Activated T-helper 17 cell treated with anti-CD3 and anti-CD28 coated beads, Interleukin-2, amount 50 U/mL, for 72 hours (primary cell): Measurements from ENCODE around the gene KRTAP1-4. TPM values are rescaled to one million over a fixed set of nuclear protein-coding genes. Genes with fewer than 3 reads are reported as not detected.
"Not testable (repeated sequence)": the region's sequence is repeated elsewhere in the genome, so short reads cannot be mapped to it uniquely, and the experiment has no call there.

Source experiments
- ATAC-seq: fragments of 150-1000 bp; cut with Tn5 transposase; replicated peaks from 2 replicates; pipeline ENCODE4 v1.10.0; 2021; ENCODE audit warnings: mild to moderate bottlenecking, moderate library complexity
- H3K27ac Mint-ChIP-seq: one replicate; pipeline ENCODE4 v1.8.0; 2022; ENCODE audit warnings: mixed read lengths
- H3K27me3 Mint-ChIP-seq: one replicate; pipeline ENCODE4 v1.8.0; 2022; ENCODE audit warnings: mixed read lengths
- H3K36me3 Mint-ChIP-seq: one replicate; pipeline ENCODE4 v1.8.0; 2022; ENCODE audit warnings: low read depth, mild to moderate bottlenecking, mixed read lengths
- H3K4me1 Mint-ChIP-seq: one replicate; pipeline ENCODE4 v1.8.0; 2022; ENCODE audit warnings: mixed read lengths
- H3K4me3 Mint-ChIP-seq: one replicate; pipeline ENCODE4 v1.8.0; 2022; ENCODE audit warnings: mild to moderate bottlenecking, mixed read lengths
- H3K9me3 Mint-ChIP-seq: one replicate; pipeline ENCODE4 v1.8.0; 2022; ENCODE audit warnings: mixed read lengths
- total RNA-seq, 2 donors: library from RNA; stranded (reverse); gene quantifications; one replicate each; pipeline ENCODE4 v1.2.3, GENCODE V29; 2022

KRTAP1-4 gene
- total RNA-seq, 2 donors from 2014 or later: not detected

DNA sequence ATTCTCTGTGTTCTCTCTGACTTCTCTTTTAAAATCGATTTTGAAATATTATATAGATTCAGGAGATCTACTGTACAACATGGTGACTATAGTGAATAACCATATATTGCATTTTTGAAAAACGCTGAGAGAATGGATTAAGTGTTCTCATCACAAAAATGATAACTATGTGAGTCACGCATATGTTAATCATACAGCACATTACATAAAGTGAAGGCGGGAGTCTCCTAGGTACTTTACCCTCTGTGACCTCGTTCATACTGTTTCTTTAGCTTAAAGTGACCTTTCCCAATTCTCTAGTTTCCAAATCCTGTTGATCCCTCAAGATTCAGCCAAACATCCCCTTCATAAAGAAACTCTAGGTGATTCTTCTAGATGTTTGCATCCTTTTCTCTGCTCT lies 27.2 kb downstream of the KRTAP1-4 start:
- Mint-ChIP-seq H3K4me1 (no peaks in the 10 kb centered on the region), H3K9me3 (no peaks in the 10 kb centered on the region), H3K4me3 (no peak overlapping the region), H3K36me3 (no peaks in the 10 kb centered on the region), H3K27ac (no peak overlapping the region), H3K27me3 (peaks cover 27% of the 10 kb centered on the region)
- peak; percentile 31 for ATAC-seq

DNA sequence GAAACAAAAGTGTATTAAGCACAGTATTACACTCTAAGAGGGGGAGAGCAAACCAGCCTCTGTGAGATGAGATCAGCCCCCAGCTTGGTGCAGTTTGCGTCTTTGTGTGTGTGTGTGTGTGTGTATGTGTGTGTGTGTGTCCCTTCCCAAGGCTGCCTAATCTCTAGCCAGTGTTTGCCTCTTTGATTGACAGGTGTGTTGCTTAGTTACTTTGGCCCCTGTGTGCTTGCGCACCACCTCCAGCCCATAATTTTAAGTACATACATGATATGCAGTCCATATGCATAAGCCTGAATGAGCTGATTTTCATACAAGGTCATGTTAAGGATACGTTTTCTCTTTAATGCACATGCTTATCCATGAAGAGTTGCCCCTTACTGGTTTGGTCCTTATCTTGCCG lies 28.2 kb downstream of the KRTAP1-4 start:
- H3K4me1 Mint-ChIP-seq: no peaks in the 10 kb centered on the region
- no peaks in the 10 kb centered on the region for H3K36me3 Mint-ChIP-seq
- peaks cover 37% of the 10 kb centered on the region for H3K27me3 Mint-ChIP-seq
- H3K4me3 Mint-ChIP-seq: no peak overlapping the region
- H3K27ac Mint-ChIP-seq: no peak overlapping the region
- H3K9me3 Mint-ChIP-seq: no peaks in the 10 kb centered on the region
- no peak for ATAC-seq

DNA sequence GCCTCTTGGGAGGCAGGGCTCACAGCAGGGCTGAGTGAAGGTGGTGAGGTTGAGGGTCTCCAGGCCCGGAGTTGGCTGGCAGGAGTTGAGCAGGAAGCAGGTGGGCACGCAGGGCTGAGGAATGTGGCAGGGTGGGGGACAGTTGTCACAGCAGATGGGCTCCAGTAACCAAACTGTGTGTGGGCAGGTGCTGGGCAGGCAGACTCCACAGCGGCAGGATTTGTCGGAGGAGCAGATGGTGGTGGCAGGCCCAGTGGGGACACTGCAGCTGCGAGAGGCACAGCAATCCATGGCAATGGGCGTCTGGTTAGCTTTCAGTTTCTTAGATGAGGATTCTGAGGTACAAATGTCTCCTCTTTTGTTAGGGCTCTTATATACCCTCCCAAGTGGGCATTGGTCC lies 30.4 kb downstream of the KRTAP1-4 start, which contains the start of gene KRTAP3-2:
KRTAP3-2 (minus strand) TSS at position 344 of the 400 bp plus-strand sequence; CDS start at position 291, 53 bp downstream.
- H3K27me3 Mint-ChIP-seq: peaks cover 44% of the 10 kb centered on the region
- H3K4me1 Mint-ChIP-seq, H3K4me3 Mint-ChIP-seq, H3K27ac Mint-ChIP-seq, H3K36me3 Mint-ChIP-seq, H3K9me3 Mint-ChIP-seq, ATAC-seq: not testable (repeated sequence)

DNA sequence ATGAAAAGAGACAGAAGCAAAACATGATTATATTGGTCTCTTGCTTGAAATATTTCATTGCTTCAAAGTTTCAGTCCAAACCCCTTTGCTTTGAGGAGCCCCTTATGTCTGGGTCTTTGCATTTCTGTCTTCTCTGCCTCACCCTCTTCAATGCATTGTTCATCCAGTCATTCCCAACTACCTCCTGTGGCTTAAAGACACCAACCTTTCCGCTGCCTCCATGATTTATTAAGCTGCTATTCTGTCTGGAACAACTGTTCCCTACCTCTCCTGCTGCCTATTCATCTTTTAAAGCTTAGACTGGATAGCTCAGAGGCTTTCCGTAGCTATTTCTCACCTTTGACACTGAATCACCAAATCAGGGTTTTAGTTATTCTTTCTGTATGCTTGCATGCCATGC lies 32.6 kb downstream of the KRTAP1-4 start:
- no peaks in the 10 kb centered on the region for H3K36me3 Mint-ChIP-seq
- no peak for ATAC-seq
- no peaks in the 10 kb centered on the region for H3K9me3 Mint-ChIP-seq
- peaks cover 51% of the 10 kb centered on the region for H3K27me3 Mint-ChIP-seq
- no peaks in the 10 kb centered on the region for H3K4me1 Mint-ChIP-seq
- H3K27ac Mint-ChIP-seq: no peak overlapping the region
- no peak overlapping the region for H3K4me3 Mint-ChIP-seq

DNA sequence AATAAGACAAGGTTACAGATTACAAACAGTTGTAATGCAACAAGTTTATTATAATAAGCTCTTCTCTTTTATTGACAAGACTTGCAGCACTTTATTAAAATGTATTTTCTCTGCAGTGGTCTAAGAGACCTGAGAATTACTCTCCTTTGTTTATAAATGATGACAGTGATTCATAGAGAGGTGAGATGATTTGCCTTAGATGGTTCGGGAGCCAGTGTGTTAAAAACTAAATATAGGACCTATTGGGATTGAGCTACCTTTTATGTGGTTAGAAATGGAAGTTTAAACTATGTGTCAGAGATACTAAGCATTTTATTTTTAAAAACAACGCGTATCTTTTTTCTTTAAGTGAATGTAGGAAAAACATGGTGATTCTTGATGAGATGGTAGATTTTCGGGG lies 33.2 kb downstream of the KRTAP1-4 start:
- H3K4me1 Mint-ChIP-seq: no peaks in the 10 kb centered on the region
- H3K27me3 Mint-ChIP-seq: peaks cover 54% of the 10 kb centered on the region

DNA sequence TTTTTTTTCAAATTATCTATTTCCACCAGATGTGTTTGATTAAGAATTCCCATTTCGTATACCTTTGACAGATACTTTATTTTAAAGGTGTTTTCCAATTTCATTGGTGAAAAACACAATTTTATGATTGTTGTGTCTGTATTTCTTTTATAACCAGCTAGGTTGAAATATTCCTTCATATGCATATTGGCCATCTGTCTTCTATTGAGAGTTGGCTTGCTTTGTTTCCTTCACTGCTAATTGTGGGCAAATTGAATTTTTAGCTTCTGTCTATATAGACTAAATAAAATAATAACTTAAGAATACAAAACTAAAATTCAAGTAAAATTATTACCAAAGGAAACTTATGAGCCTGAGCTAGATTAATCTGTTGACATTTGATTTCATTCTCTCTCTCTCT lies 34.9 kb downstream of the KRTAP1-4 start:
- Mint-ChIP-seq H3K4me3 (no peak overlapping the region), H3K9me3 (no peaks in the 10 kb centered on the region), H3K4me1 (no peaks in the 10 kb centered on the region), H3K27me3 (peaks cover 53% of the 10 kb centered on the region), H3K27ac (no peak overlapping the region), H3K36me3 (no peaks in the 10 kb centered on the region)
- no peak for ATAC-seq

More for the DNA sequence above, 33.2 kb downstream of the KRTAP1-4 start:
- no peak for ATAC-seq
- Mint-ChIP-seq H3K9me3 (no peaks in the 10 kb centered on the region), H3K27ac (no peak overlapping the region), H3K36me3 (no peaks in the 10 kb centered on the region), H3K4me3 (no peak overlapping the region)

DNA sequence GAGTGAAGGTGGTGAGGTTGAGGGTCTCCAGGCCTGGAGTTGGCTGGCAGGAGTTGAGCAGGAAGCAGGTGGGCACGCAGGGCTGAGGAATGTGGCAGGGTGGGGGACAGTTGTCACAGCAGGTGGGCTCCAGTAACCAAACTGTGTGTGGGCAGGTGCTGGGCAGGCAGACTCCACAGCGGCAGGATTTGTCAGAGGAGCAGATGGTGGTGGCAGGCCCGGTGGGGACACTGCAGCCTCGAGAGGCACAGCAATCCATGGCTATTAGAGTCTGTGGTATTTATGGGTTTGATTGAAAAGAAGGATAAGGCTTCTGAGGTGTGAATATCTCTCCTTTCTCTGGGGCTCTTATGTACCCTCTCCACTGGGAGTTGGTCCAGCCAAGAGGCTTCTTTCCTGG lies 36.2 kb downstream of the KRTAP1-4 start, which contains the start of gene KRTAP3-3:
KRTAP3-3 (minus strand) TSS at position 326 of the 400 bp plus-strand sequence; CDS start at position 259, 67 bp downstream.
- Mint-ChIP-seq H3K9me3 (no peaks in the 10 kb centered on the region), H3K27ac (no peak within 1 kb of the TSS), H3K27me3 (peaks cover 51% of the 10 kb centered on the region), H3K4me3 (no peak within 1 kb of the TSS), H3K4me1 (no peaks in the 10 kb centered on the region), H3K36me3 (no peaks in the 10 kb centered on the region)
- ATAC-seq: no peak

DNA sequence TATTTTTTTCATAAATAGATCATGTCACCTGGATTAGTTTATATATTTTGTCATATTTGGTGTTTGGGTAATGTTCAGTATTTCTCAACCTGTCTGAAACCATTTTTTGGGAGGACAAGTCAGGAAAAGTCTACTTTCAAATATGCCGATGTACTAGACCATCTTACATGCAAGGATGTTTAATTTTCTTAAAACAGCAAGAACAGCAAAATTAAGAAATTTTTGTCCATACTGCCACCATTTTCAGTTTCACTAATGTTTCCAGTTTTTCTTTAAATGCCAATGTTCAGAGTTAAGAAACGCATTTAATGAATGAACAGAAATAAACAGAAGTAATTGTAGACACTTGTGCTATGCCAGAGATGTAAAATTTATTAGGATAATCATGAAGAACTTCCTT lies 36.9 kb downstream of the KRTAP1-4 start:
- H3K36me3 Mint-ChIP-seq: no peaks in the 10 kb centered on the region
- no peaks in the 10 kb centered on the region for H3K9me3 Mint-ChIP-seq
- peaks cover 46% of the 10 kb centered on the region for H3K27me3 Mint-ChIP-seq
- no peaks in the 10 kb centered on the region for H3K4me1 Mint-ChIP-seq
- no peak overlapping the region for H3K27ac Mint-ChIP-seq
- no peak for ATAC-seq
- no peak overlapping the region for H3K4me3 Mint-ChIP-seq

DNA sequence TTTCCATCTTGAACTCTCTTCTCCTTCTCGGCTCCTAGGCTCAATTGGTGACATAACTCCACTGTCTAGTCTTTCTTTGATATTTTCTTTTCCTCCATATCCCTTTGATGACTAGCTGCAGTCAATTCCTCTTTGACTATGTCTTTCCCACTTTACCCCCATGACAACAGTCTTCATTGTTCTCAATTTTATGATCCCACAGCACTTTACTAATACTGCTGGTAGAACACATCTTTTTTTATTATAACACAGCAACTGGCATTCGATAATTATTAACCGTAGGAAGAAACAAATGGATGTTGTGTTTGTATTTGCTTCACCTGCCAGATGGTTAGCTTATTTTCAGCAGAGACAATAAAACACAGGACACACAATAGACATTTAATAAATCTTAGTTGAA lies 37.3 kb downstream of the KRTAP1-4 start:
- H3K27me3 Mint-ChIP-seq: peaks cover 44% of the 10 kb centered on the region
- H3K36me3 Mint-ChIP-seq: no peaks in the 10 kb centered on the region
- H3K4me3 Mint-ChIP-seq: no peak overlapping the region
- H3K4me1 Mint-ChIP-seq: no peaks in the 10 kb centered on the region
- H3K27ac Mint-ChIP-seq: no peak overlapping the region
- no peaks in the 10 kb centered on the region for H3K9me3 Mint-ChIP-seq
- no peak for ATAC-seq

DNA sequence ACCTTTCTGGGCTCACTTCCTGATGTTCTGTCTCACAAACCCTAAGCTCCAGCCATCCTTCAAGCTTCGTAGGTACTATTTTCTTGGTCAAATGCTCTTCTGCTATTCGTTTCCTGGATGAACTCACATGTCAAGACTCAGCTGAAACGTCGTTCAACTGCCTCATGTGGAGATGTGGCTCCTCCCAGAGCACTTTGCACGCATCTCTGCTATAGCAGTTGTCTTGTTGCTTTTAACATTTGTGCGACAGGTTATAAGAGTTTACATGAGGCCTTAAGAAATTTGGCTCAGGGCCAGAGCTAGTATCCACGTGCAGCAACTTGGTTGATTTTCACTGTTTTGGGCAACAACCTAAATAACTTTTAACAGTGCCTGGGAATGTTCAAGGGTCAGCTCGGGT lies 43.1 kb downstream of the KRTAP1-4 start:
- H3K4me1 Mint-ChIP-seq: no peaks in the 10 kb centered on the region
- H3K4me3 Mint-ChIP-seq: no peak overlapping the region
- no peaks in the 10 kb centered on the region for H3K9me3 Mint-ChIP-seq
- peaks cover 22% of the 10 kb centered on the region for H3K27me3 Mint-ChIP-seq
- no peak for ATAC-seq
- H3K36me3 Mint-ChIP-seq: no peaks in the 10 kb centered on the region
- no peak overlapping the region for H3K27ac Mint-ChIP-seq

DNA sequence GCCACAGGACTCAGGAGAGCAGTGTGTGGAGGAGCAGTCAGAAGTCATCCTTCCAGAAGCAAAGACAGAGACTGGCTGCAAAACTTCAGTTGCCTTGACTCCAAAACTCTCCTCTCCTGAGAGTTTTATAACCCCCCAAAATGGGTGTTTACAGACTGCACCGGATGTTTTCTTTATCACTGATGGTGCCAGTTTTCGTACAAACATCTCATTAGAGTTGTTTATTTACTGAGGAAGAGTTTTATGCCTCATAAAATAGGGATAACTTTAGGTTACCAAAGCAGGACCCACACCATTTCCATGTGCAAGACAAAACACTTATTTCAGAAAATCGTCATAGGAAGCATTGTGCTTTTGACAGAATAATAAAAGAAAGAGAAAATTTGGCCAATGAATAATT lies 45.8 kb downstream of the KRTAP1-4 start, which contains the start of gene KRT40:
KRT40 (minus strand) TSS at position 101 of the 400 bp plus-strand sequence; CDS start at position 48, 53 bp downstream.
- Mint-ChIP-seq H3K36me3 (no peaks in the 10 kb centered on the region), H3K9me3 (no peaks in the 10 kb centered on the region), H3K4me3 (no peak within 1 kb of the TSS), H3K27me3 (peaks cover 25% of the 10 kb centered on the region), H3K4me1 (no peaks in the 10 kb centered on the region), H3K27ac (no peak within 1 kb of the TSS)
- ATAC-seq: no peak

DNA sequence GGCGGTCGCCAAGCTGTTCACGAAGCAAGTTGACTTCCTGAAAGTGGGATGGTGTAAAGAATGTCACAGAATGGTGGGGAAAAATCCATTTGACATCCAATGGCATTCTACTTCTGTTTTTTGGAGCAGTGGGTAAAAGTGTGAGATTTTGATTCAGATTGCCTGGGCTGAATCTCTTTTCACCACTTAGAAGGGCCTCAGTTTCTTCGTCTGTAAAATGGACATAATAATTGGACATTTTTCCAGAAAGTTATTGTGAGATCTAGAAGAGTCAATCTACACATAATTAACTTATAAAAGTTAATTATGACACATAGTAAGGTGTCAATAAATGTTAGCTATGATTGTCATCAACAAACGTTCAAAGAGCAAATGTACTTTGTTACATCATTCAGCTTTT lies 48.9 kb downstream of the KRTAP1-4 start:
- H3K27ac Mint-ChIP-seq: no peak overlapping the region
- no peak overlapping the region for H3K4me3 Mint-ChIP-seq
- ATAC-seq: no peak
- no peaks in the 10 kb centered on the region for H3K4me1 Mint-ChIP-seq
- peaks cover 26% of the 10 kb centered on the region for H3K27me3 Mint-ChIP-seq
- no peaks in the 10 kb centered on the region for H3K36me3 Mint-ChIP-seq
- H3K9me3 Mint-ChIP-seq: no peaks in the 10 kb centered on the region

DNA sequence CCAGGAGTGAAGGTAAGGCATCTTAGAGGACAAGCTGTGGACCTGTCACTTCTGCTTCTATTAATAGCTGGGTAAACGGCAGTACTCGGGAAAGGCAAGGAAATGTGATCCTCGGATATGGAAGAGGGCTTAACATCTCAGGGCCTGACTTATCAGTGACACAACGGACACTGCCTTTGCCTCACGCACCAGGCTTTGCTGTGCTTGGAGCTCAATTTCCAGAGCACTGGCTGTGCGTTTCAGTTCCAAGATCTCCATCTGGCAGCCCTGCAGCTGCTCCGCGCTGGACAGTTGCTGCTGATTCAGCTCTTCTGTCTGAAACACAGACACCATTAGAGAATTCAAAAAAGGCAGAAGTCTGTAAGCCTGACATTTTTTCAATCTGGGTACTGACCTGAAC lies 49.4 kb downstream of the KRTAP1-4 start:
- no peak for ATAC-seq
- H3K9me3 Mint-ChIP-seq: no peaks in the 10 kb centered on the region
- H3K36me3 Mint-ChIP-seq: no peaks in the 10 kb centered on the region
- H3K27me3 Mint-ChIP-seq: peaks cover 22% of the 10 kb centered on the region
- no peak overlapping the region for H3K4me3 Mint-ChIP-seq
- H3K27ac Mint-ChIP-seq: no peak overlapping the region
- H3K4me1 Mint-ChIP-seq: no peaks in the 10 kb centered on the region

DNA sequence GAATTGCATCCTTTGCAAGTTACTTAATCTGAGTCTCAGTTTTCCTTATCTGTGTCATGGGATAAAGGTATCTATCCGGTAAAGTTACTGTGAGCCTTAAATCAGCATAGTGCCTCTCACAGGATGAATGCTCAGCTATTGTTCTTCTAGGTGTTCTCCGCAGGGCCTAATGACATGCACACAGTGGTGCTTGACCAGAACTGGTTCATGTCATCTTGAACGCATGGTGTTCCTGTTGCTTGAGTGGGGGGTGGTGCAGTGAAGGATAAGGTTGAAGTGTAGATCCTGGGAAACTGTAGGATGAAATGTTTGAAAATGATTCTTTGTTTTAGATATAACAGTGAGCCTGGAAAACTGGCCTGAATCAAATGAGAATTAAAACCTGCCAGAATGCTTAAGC lies 49.9 kb downstream of the KRTAP1-4 start:
- Mint-ChIP-seq H3K27me3 (peaks cover 27% of the 10 kb centered on the region), H3K9me3 (no peaks in the 10 kb centered on the region), H3K4me3 (no peak overlapping the region), H3K36me3 (no peaks in the 10 kb centered on the region), H3K27ac (no peak overlapping the region), H3K4me1 (no peaks in the 10 kb centered on the region)
- no peak for ATAC-seq
